K562 (cell line): Measurements from ENCODE around the gene MBLAC2. TPM values are rescaled to one million over a fixed set of nuclear protein-coding genes. Genes with fewer than 3 reads are reported as not detected.

ENCODE experiments used
- C11orf30 ChIP-seq: fragments of 450-650 bp; IDR thresholded peaks from 2 replicates; pipeline ENCODE4 v1.6.1; 2016; ENCODE audit warnings: low read depth, mild to moderate bottlenecking
- GATAD2B ChIP-seq: fragments of 450-650 bp; IDR thresholded peaks from 2 replicates; pipeline ENCODE4 v1.6.1; 2017; ENCODE audit warnings: mild to moderate bottlenecking, borderline replicate concordance
- HMGN3 ChIP-seq: IDR thresholded peaks from 2 replicates; pipeline ENCODE4 v1.6.1; 2011; ENCODE audit warnings: borderline replicate concordance, low read depth, mild to moderate bottlenecking, mixed read lengths, low read length; ENCODE audit not compliant: insufficient read length; ENCODE audit errors: extremely low read depth
- KLF1 ChIP-seq: fragments of 450-650 bp; IDR thresholded peaks from 2 replicates; pipeline ENCODE4 v1.6.1; 2016; ENCODE audit warnings: missing genetic modification characterization, missing compliant biosample characterization
- NCOR1 ChIP-seq: fragments of 450-650 bp; IDR thresholded peaks from 2 replicates; pipeline ENCODE4 v1.6.1; 2016; ENCODE audit warnings: mild to moderate bottlenecking, moderate library complexity
- RBM34 ChIP-seq: fragments of 200-400 bp; formaldehyde crosslinking; IDR thresholded peaks from 2 replicates; pipeline ENCODE4 v1.6.1; 2018; ENCODE audit warnings: low read length, borderline replicate concordance; ENCODE audit not compliant: insufficient read depth
- SREBF1 ChIP-seq: fragments of 150-350 bp; IDR thresholded peaks from 2 replicates; pipeline ENCODE4 v1.6.1; 2014; ENCODE audit warnings: antibody characterized with exemption, low read depth, low read length, borderline replicate concordance
- STAT5A ChIP-seq: IDR thresholded peaks from 2 replicates; pipeline ENCODE4 v1.6.1; 2012; ENCODE audit warnings: low read length, inconsistent platforms, borderline replicate concordance
- XRCC3 ChIP-seq: fragments of 450-650 bp; IDR thresholded peaks from 2 replicates; pipeline ENCODE4 v1.6.1; 2017; ENCODE audit warnings: mild to moderate bottlenecking, moderate library complexity
- ZNF140 ChIP-seq: fragments of 250-450 bp; sonication (Bioruptor Pico); IDR thresholded peaks from 2 replicates; pipeline ENCODE4 v1.8.0; 2021; ENCODE audit warnings: moderate library complexity, mild to moderate bottlenecking, inconsistent platforms
- ZNF444 ChIP-seq: fragments of 250-450 bp; sonication (Bioruptor Pico); IDR thresholded peaks from 2 replicates; pipeline ENCODE4 v1.4.0; 2020; ENCODE audit warnings: mild to moderate bottlenecking, moderate library complexity
- ZSCAN29 ChIP-seq: fragments of 450-650 bp; IDR thresholded peaks from 2 replicates; pipeline ENCODE4 v1.6.1; 2017
- polyA plus RNA-seq, 8 experiments: library from polyadenylated mRNA; depleted of rRNA in 4 of 8; stranded (reverse) in 5 of 8; unstranded in 3 of 8; fragments of >200 nt; fragmentation: Nextera tagmentation in 2 of 8; fragmentation: Illumina TruSeq in 1 of 8; extraction: Ambion mirVana in 2 of 8; extraction: Trizol in 1 of 8; gene quantifications; 2 replicates each; pipeline versions ENCODE4 v1.2.1 to v1.2.3, GENCODE V29; 2011 to 2014; ENCODE audit warnings: inconsistent platforms in 1 of 8, missing spikeins in 1 of 8
- total RNA-seq, 7 experiments: library from RNA; depleted of rRNA in 6 of 7; stranded (reverse); fragments of >200 nt in 6 of 7; fragmentation: Illumina TruSeq in 2 of 7; extraction: Trizol in 2 of 7; gene quantifications; 2 replicates each; pipeline versions ENCODE4 v1.2.1 to v1.2.3, GENCODE V29; 2011 to 2021; ENCODE audit warnings: low replicate concordance in 1 of 7
- TF ChIP-seq, protein P1 (sequence below): sonication (generic); formaldehyde crosslinking; IDR thresholded peaks from 2 replicates; pipeline ENCODE4 v1.8.0; 2023; ENCODE audit warnings: missing genetic modification reagents, mild to moderate bottlenecking, borderline replicate concordance
- TF ChIP-seq, protein P2 (sequence below): fragments of 250-450 bp; sonication (Bioruptor Pico); IDR thresholded peaks from 2 replicates; pipeline ENCODE4 v1.5.0; 2022; ENCODE audit warnings: mild to moderate bottlenecking
- TF ChIP-seq, protein P3 (sequence below), 3 experiments: fragments of 200-800 bp in 1 of 3; sonication (Bioruptor generic) in 1 of 3; sonication (generic) in 1 of 3; formaldehyde crosslinking in 1 of 3; IDR thresholded peaks; 2 replicates each; pipeline versions ENCODE4 v1.6.1 to v1.8.0; 2016 to 2022; ENCODE audit warnings: mild to moderate bottlenecking in 2 of 3, missing compliant biosample characterization in 2 of 3, missing genetic modification characterization in 2 of 3, missing genetic modification reagents in 1 of 3

The MBLAC2 gene
- total and polyA plus RNA-seq, 9 of the 15 experiments (the other 6 are each of a cell fraction or from before 2014, with no cell fraction given) = 2.4 to 13.1 (median 10.3) TPM

DNA sequence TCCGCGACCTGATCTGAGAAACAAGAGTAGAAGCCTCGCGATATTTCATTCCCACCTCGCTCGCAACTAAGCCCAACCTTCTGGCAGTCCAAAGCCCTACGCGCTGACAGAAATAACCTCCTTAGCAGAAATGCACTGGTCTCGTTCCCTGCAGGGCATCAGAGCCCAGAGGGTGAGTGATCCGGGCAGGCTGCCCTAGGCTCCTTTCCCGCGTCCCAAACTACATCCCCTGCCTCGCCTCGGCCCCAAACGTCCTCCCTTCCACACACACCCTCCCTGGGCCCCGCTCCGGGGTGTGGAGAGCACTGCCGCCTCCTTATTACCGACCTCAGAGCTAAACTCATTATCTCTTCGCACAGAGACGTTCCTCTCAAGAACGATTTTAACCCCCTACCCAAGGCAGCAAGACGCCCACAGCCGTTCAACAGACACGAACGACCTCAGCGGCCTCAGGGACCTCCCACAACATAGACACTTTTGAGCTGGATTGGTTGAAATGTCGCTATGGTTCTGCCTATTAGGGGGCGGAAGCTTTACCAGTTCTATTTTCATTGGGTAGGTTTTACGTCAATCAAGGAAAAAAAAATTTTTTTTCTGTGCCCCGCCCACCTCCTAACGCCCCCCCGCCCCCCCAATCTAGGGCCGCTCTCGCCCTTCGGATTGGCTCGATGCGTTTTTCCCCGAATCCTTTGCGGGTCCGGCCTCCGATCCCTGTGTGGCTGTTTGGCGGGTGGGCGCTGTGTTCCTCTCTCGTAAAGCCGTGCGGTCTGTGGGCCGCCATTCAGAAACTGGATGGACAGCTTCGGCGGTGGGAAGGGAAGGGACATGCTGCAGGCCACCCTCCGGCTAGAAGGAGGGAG lies 65.0 kb downstream of the MBLAC2 start, which contains the start of gene CETN3 (continued):
- TF ChIP-seq STAT5A (no peak; the same call in 1 of the 2 replicates), GATAD2B (no peak), SREBF1 (no peak), KLF1 (tag) (no peak), C11orf30 (no peak; the same call in 1 of the 2 replicates), RBM34 (no peak), ZNF444 (CRISPR knock-in tag) (no peak), HMGN3 (no peak), XRCC3 (no peak), ZNF140 (no peak), ZSCAN29 (no peak), NCOR1 (peak; percentile 48; the same call in 1 of the 2 replicates)
- TF ChIP-seq, protein P1, sequence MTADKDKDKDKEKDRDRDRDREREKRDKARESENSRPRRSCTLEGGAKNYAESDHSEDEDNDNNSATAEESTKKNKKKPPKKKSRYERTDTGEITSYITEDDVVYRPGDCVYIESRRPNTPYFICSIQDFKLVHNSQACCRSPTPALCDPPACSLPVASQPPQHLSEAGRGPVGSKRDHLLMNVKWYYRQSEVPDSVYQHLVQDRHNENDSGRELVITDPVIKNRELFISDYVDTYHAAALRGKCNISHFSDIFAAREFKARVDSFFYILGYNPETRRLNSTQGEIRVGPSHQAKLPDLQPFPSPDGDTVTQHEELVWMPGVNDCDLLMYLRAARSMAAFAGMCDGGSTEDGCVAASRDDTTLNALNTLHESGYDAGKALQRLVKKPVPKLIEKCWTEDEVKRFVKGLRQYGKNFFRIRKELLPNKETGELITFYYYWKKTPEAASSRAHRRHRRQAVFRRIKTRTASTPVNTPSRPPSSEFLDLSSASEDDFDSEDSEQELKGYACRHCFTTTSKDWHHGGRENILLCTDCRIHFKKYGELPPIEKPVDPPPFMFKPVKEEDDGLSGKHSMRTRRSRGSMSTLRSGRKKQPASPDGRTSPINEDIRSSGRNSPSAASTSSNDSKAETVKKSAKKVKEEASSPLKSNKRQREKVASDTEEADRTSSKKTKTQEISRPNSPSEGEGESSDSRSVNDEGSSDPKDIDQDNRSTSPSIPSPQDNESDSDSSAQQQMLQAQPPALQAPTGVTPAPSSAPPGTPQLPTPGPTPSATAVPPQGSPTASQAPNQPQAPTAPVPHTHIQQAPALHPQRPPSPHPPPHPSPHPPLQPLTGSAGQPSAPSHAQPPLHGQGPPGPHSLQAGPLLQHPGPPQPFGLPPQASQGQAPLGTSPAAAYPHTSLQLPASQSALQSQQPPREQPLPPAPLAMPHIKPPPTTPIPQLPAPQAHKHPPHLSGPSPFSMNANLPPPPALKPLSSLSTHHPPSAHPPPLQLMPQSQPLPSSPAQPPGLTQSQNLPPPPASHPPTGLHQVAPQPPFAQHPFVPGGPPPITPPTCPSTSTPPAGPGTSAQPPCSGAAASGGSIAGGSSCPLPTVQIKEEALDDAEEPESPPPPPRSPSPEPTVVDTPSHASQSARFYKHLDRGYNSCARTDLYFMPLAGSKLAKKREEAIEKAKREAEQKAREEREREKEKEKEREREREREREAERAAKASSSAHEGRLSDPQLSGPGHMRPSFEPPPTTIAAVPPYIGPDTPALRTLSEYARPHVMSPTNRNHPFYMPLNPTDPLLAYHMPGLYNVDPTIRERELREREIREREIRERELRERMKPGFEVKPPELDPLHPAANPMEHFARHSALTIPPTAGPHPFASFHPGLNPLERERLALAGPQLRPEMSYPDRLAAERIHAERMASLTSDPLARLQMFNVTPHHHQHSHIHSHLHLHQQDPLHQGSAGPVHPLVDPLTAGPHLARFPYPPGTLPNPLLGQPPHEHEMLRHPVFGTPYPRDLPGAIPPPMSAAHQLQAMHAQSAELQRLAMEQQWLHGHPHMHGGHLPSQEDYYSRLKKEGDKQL (CRISPR knock-in tag) = no peak
- TF ChIP-seq, protein P2, sequence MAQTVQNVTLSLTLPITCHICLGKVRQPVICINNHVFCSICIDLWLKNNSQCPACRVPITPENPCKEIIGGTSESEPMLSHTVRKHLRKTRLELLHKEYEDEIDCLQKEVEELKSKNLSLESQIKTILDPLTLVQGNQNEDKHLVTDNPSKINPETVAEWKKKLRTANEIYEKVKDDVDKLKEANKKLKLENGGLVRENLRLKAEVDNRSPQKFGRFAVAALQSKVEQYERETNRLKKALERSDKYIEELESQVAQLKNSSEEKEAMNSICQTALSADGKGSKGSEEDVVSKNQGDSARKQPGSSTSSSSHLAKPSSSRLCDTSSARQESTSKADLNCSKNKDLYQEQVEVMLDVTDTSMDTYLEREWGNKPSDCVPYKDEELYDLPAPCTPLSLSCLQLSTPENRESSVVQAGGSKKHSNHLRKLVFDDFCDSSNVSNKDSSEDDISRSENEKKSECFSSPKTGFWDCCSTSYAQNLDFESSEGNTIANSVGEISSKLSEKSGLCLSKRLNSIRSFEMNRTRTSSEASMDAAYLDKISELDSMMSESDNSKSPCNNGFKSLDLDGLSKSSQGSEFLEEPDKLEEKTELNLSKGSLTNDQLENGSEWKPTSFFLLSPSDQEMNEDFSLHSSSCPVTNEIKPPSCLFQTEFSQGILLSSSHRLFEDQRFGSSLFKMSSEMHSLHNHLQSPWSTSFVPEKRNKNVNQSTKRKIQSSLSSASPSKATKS (CRISPR knock-in tag) = no peak
- TF ChIP-seq, protein P3, sequence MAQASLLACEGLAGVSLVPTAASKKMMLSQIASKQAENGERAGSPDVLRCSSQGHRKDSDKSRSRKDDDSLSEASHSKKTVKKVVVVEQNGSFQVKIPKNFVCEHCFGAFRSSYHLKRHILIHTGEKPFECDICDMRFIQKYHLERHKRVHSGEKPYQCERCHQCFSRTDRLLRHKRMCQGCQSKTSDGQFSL (CRISPR knock-in tag; IDR thresholded peaks at IDR 0.05) = peak; percentile 66
- TF ChIP-seq, protein P3 (tag; IDR thresholded peaks at IDR 0.05) = peak in 1 of 2 experiments; percentile 94; a peak in 2 of 4 replicates
